GM21619 (cell line): ENCODE measurements around the gene EIF1AX.

Experiments
- ATAC-seq: cut with Tn5 transposase; IDR thresholded peaks from one replicate; pipeline ENCODE4 v1.9.1; 2021; ENCODE audit not compliant: unreplicated experiment

Gene EIF1AX

DNA sequence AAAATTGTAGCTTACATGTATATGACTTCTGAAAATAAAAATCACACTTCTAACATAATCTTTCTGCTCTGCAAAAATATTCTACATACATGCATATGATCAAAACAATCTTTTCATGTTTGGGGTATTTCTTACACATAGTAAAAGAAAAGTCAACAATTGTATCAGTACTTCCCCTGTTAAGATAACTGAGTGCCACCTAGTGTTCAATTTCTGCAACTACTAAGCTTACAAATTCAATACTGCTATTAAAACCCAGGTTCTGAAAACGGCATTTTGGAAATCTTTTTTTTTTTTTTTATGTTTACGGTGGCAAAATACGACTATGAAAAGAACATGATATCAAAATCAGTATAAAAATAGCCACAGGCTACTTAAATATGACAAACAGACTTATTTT, 14.2 kb downstream of the EIF1AX start:
- peak; percentile 54 for ATAC-seq

DNA sequence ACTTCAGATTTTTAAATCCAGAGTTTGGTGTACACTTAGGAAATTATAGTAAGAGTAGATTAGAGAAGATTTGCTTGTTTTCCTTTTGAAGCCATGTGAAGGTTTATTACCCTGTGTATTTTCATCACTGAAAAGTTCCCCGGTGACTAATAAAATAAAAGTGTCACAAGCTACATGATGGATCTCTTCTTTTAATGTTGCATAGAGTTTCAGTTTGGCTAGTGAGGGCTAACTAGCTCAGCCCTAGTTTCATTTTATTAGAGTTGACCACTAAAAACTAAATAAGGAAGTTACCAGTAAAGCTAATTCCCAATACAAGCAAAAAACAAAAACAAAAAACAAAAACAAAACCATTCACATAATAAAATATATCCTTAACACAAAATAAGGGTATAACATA, 14.8 kb downstream of the EIF1AX start:
- ATAC-seq: peak; percentile 72

DNA sequence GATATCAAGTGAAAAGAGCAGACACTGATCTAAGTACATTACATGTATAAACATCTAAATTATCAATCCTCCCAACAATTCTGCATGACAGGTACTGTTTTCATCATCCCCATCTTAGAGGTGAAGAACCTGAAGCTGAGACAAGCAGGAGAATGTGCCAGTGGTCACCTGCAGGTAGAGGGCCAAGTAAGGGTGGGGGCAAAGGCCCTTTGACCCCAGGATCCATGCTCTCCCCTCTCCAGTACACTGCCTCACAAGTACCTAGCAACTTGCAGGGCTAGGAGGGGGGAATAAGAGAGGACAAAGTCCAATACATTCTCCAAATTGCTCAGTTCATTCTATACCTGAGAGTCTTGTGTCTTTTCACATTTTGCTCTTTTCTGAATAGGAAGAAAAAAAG, 16.7 kb downstream of the EIF1AX start:
- no peak for ATAC-seq

DNA sequence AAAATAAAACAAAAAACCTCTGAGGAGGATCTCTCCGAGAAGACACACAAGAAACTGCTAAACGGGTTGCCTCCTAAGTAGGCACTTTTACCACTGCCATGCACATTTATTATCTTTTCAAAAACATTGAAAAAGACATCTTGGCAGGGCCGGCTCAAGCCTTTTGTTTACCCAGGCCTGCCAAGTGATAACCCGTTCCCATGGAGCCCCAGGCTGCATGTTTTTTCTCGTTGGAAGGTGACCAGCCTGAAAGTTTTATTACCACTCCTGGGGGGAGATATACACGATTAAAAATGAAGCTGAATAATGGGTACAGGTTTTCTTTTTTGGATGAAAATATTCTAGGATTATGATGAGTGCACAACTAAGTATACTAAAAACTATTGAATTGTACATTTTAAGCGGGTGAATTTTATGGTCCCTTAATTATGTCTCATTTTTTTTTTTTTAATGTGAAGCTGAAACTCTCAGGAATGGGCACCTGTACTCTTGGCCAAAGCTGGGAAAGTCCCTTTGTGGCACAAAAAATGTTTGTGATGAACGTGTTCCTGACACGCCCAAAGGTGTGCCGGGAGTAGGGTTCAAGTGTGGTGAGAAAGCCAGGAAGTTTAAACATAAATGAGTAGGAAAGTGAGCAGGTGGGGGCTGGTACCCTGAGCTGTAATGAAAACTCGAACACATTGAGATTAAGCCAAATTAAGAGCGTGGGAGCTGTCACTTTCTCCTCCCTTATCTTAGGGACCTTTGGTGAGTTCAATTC, 23.4 kb downstream of the EIF1AX start:
- no peak for ATAC-seq

DNA sequence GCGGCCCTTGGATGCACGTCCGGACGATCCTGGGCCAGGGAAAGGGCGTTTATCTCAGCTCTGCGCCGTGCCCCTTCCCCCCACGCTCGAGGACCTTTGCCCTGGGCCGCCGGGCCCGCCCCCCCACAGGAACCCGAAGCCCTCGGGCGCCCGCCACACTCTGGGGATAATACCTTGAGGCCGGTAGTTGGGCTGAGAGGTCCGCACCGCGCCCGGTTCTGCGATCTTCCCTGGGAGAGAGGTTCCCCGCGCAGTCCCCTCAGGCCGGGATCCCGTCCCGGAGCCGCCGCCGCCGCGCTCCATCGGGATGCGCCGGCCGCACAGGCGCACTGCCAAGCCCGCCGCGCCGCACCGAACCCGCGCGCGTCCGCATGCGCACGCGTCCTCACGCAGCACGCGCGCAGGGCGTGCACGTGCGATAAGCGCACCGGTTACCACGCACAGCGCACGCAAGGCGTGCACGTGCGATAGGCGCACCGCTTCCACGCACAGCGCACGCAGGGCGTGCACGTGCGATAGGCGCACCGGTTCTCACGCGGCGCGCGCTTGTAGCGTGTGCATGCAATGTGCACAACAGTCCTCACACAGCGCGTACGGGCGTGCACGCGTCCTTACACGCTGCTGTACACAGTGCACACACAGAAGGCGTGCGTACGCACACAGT, 24.9 kb downstream of the EIF1AX start, which contains the start of gene MAP7D2:
Gene MAP7D2, minus strand, starts transcription at position 331 of the 664 bp plus-strand sequence. Its CDS starts 28 bp downstream, at position 303.
- no peak for ATAC-seq

DNA sequence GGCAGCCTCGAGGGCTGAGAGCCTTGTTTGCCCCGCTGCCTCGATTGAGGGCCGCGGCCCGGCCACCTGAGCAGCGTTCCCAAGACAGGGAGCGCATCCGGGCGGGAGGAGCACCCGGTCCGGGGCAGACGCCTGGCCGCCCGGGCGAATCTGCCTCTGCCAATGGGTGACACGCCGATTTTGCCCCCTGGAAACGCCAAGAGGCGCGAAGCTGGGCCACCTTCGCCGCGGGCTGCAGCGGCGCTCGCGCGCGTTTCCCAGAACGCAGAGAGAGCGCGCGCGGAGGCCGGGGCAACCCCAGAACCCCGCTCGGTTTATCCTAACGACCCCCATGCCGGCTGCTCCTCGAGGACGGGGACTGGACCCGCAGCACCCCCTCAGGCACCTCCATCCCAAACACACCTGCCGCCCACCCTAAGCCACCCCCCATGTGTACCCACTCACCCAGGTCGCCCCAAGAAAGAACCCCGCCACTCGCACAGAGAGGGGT, 25.5 kb downstream of the EIF1AX start:
- ATAC-seq: no peak

DNA sequence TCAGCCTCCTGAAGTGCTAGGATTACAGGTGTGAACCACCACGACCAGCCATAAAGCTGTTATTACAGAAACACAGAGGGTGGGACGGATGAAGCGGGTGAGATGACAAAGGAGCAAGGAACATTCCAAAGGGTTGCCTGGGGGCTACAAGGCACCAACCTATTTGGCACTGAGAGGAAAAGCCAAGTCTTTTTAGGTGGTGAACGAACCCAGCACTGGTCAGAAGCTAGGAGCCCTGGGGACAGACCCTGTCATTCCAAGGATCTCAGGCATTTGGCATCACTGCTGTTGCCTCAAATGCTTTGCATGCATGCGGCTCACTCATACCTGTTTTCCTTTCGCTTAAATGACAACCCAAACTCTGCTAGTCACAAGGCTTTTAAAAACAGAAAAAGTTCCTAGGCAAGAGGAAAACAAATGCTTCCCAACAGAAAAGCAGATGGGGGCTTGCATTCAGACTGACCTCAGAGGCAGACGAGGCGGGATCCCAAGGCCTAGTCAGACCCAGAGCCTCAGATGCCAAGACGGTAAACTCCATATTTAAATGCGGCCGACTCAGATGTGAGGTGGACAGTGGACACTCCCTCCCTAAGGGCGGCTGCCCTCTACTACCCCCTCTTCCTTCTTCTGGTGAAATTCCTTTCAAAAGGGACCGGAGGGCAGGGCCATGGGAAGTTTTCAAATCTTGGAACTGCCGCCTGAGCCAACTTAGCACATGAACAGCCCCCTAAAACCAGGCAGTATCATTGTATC, 29.4 kb downstream of the EIF1AX start:
- no peak for ATAC-seq

DNA sequence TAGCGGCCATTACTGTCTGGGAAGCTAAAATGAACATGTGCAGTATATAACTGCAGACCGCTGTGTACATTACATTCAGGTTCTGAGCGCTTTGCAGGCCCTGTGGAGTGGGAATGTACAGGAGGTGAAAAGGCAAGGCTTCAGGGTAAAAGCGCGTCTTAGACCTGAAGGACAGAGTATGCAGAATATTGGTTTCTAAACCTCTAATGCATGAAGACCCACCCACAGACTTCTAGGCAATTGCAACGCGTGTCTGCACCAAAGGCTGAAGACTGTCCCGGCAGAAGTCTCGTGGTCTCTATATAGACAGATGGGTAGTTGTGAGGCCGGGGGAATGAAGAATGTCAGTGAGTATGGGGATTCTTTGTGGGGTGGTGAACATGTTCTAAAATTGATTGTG, 30.4 kb downstream of the EIF1AX start:
- no peak for ATAC-seq

DNA sequence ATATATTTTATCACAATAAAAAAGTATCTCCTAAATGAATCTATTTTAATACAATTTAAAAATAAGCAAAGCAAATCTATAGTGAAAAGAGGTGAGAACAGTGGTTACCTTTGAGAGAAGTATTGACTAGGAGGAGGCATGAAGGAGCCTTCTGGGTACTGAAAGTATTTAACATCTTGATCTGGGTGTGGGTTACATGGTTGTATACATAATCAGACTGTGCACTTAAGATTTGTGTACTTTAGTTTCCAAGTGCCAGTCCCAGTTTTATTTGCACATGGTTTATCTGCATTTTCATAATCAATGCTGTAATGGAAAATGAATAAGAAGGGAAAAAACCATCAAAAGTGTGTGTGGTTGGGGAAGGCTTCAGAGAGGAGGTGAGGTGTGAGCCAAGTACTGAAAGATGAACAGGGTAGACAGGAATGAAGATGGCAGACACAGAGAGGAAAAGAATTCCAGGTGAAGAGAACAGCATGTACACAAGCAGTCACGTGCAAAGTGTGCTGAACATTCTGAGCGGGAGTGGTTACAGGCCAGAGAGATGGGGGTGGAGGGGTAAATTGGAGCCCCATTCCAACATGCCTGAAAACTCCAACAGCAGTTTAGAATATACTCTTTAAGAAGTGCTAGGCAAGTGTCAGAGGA, 39.6 kb downstream of the EIF1AX start:
- ATAC-seq: no peak

DNA sequence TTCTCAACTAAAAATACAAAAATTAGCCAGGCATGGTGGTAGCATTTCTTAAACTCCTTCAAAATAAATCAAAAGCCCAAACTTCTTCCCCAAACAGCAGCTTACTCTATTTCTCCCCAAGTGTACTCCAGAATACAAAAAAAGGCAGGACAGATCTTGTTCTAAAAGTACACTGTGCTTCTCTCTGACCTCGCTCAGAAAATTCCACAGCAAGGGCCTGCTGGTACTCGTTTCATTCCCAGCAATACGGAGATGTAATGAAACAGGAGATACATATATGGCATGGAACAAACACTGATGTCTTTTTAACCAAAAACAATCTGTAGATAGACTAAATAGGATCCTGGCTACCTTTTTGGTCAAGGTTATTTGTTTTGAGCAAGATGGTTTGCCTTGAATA, 50.1 kb downstream of the EIF1AX start:
- no peak for ATAC-seq

DNA sequence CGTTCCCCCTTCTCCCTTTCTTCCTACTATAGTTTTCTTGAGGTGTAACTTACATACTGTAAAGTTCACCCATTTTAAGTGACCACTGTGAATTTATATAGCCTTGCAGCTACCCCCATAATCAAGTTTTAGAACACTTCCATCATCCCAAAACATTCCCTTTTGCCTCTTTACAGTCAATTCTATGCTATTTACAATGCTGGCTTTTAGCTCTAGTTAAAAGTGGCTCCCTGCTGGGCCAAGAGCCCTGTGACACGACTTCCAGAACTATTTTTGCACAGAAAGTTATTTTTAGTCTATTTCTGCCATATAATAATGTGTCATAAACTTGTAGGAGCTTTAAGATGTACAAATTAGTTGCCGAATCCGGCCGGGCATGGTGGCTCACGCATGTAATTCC, 51.8 kb downstream of the EIF1AX start:
- no peak for ATAC-seq

DNA sequence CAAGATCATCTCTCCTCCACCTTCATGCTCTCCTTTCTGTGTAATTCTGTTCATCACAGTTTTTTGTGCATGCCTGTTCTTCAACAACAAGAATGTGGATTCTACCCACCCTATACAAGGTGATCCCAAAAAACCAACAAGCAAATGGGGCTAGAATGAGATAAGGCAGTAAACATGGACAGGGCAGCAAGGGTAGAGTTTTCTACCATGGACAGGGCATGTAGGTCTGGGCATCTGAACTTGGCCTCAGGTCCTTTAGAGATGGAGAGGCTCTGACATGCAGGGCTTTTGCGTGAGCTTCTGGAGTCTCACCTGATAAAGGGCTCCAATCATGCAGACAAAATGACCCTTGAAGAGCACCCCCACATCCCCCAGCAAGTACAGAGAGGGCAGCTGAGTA, 61.4 kb downstream of the EIF1AX start:
- ATAC-seq: no peak
